Liver (tissue), 3 donors: Measurements from ENCODE around the gene GOT2.

Experiments
- CTCF ChIP-seq: fragments of 150-350 bp; IDR thresholded peaks from 2 replicates; pipeline ENCODE4 v1.5.1; 2017; ENCODE audit warnings: improper control_type of control experiment, low read depth, low read length; ENCODE audit not compliant: missing input control
- RAD21 ChIP-seq, 2 donors: IDR thresholded peaks; 2 replicates each; pipeline ENCODE4 v1.6.1; 2016; ENCODE audit warnings: antibody characterized with exemption in 2 of 2, mild to moderate bottlenecking in 2 of 2
- donor health status: healthy.
- donor health status: healthy.

GRCh38 chr16:58733671-58734458, at the start of gene GOT2:
- peak; percentile 52 to 82 for TF ChIP-seq RAD21 (IDR thresholded peaks at IDR 0.05)
- peak; percentile 86 for TF ChIP-seq CTCF
